HFF-Myc (cell line): Measurements from ENCODE around the gene HIC1.

Experiments used
- DNase-seq: peaks from one replicate; pipeline ENCODE4 v3.0.0-alpha.2; 2011; ENCODE audit warnings: low read depth; ENCODE audit errors: extremely low read depth
- H3K4me3 ChIP-seq: replicated peaks from 2 replicates; pipeline ENCODE4 v1.5.1; 2011; ENCODE audit warnings: low read depth, mild to moderate bottlenecking, control low read depth, low read length
- CTCF ChIP-seq: IDR thresholded peaks from 2 replicates; pipeline ENCODE4 v1.5.1; 2012; ENCODE audit warnings: mild to moderate bottlenecking, low read depth, low read length, control low read depth; ENCODE audit errors: missing control alignments

HIC1 gene

DNA sequence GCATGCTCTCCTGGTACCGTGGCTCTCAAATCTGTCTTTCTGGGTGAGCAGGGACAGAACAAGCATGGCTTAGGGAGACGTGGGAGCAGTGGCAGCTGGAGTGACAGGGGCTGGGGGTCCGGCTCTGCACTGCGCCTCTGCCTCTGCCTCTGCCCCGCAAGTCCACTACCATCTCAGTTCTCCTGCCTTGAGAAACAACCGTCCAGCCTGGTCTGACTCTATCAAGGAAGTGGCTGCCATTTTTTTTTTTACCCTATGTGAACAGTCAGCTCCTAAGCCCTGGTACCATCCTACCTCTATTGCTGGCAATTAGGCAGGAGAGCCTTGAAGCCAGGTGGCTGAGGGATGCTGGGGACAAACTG is 16.1 kb downstream of the HIC1 start:
- H3K4me3 ChIP-seq, result no peak overlapping the region
- no peak for TF ChIP-seq CTCF
- DNase-seq, result no peak

GRCh38 chr17:2071455-2072281 is 16.8 kb downstream of the HIC1 start:
- H3K4me3 ChIP-seq, result peak overlapping the region; percentile 5; the same call in 1 of the 2 replicates
- no peak for TF ChIP-seq CTCF

GRCh38 chr17:2074919-2075318 is 20.0 kb downstream of the HIC1 start:
- no peak overlapping the region for H3K4me3 ChIP-seq
- no peak for DNase-seq
- no peak for TF ChIP-seq CTCF

More at GRCh38 chr17:2071455-2072281, 16.8 kb downstream of the HIC1 start:
- no peak for DNase-seq

- no peak for DNase-seq
- TF ChIP-seq CTCF, result no peak
- H3K4me3 ChIP-seq, result no peak overlapping the region
Measured at GRCh38 chr17:2075336-2076086, 20.6 kb downstream of the HIC1 start.

DNA sequence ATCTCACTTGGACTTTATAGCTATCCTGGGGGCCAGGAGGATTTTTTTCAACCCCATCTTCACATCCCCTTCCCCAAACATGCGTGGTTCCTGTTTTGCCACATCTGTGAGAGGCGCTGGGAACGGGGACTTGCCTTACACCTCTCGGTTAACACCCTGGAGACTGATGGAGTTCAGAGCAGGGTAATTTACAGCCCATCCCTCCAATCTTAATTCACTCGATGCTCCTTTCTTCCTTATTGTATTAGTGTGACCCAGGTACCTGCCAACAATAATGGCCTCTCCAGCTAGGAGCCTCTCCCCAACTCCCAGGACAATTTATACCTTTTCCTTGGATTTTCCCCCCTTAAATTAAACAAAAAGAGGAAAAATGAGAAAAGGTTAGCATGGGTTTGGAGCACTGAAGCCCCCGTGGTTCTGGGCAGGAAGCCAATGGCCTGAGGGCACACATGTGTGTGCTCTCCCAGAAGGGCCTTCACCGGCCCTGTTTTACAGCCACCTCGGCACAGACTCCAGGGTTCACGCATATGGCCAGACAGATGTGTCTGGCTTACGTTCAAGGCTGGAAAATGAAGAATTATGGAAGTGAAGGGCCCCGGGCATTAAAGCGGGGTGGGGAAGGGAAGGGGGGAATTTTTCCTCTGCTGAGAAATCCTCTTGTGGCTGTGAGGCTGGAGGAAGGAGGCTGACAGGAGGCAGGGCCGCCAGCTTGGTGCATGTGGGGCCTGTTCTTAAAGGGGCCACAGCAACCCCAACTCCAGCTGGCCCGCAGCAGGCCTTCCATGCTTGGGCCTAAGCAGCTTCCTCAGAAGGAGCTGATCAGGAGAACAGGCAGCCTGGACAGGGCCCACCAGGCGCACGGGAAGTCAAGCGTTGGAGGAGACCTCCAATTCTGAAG is 21.4 kb downstream of the HIC1 start:
- no peak overlapping the region for H3K4me3 ChIP-seq
- TF ChIP-seq CTCF, result no peak
- peak; percentile 92 for DNase-seq

DNA sequence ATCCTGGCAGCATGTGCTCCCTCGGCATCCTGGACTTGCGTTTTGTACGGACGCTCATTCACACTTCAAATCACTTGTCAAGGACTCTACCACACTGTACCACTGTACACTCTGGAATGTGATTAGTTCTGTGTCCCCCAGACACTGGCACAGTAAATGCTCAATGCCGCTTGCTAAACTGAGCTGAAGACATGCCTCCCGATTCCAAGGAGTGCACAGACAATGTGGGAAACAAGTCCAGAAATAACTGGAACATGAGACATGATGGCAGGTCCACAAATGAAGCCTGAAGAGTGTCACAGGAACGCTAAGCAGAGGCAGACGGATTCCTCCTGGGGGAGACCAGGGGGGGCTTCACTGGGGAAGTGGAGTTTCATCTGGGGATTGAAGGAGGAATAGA is 22.1 kb downstream of the HIC1 start:
- no peak overlapping the region for H3K4me3 ChIP-seq
- no peak for TF ChIP-seq CTCF
- DNase-seq, result no peak
